ENCODE results near the gene RAD51AP1.
A peak's percentile ranks its signal among the peaks of the same experiment; 100 is the strongest.

RAD51AP1 gene

DNA sequence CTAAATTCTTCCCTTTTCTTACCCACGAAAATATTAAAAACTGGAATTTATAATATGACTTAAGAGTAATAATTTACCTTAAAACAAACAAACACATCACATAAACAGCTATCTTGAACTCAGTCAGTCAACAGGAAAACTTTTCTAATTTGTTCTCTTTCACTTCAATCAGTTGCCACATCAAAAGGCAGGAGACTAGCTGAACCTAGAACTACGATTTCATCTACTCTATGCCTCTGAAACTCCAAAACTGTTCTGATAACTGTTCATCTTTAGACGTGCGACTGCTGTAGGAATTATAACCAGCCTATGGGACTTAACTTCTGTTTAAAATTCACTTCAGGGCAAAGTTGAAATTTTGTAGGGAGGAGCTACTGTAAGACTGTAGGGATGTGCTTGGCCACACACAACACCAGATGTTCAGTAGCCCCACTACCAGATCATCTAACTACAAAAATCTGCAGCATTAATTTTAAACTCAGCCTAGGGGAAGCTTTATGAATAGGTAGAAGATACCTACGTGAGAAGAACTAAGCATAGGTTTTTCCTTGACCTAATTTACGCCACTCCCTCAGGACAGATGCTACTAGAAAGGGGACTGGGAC is 7.6 kb upstream of the RAD51AP1 start:
- DNase-seq (ENCODE audit: low read depth) = no peak
- H3K4me3 ChIP-seq (ENCODE audit: low read depth, low read length) = no peak overlapping the region
- TF ChIP-seq, protein P1, sequence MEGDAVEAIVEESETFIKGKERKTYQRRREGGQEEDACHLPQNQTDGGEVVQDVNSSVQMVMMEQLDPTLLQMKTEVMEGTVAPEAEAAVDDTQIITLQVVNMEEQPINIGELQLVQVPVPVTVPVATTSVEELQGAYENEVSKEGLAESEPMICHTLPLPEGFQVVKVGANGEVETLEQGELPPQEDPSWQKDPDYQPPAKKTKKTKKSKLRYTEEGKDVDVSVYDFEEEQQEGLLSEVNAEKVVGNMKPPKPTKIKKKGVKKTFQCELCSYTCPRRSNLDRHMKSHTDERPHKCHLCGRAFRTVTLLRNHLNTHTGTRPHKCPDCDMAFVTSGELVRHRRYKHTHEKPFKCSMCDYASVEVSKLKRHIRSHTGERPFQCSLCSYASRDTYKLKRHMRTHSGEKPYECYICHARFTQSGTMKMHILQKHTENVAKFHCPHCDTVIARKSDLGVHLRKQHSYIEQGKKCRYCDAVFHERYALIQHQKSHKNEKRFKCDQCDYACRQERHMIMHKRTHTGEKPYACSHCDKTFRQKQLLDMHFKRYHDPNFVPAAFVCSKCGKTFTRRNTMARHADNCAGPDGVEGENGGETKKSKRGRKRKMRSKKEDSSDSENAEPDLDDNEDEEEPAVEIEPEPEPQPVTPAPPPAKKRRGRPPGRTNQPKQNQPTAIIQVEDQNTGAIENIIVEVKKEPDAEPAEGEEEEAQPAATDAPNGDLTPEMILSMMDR (IDR thresholded peaks at IDR 0.05; ENCODE audit: control insufficient read depth, extremely low read depth, insufficient read depth) = no peak

DNA sequence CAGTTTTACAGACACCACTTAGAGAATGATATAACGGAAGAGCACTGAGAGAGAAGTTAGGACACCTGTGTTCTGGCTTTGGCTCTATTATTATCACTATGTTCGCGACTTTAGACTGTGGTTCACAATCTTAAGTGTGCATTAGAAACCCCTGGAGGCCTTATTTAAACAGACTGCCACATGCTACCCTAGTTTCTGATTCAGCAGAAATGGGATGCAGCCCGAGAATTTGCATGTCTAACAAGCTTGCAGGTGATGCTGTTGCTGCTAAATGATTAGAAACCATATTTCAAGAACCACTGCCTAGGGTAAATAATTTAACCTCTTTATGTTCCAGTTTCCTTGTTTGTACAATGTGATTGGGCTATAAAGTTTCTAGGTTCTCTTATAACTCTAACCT is 3.6 kb upstream of the RAD51AP1 start:
- DNase-seq (ENCODE audit: low read depth) = no peak
- TF ChIP-seq, protein P1 (IDR thresholded peaks at IDR 0.05; ENCODE audit: control insufficient read depth, extremely low read depth, insufficient read depth) = no peak
- H3K4me3 ChIP-seq (ENCODE audit: low read depth, low read length) = no peak overlapping the region

DNA sequence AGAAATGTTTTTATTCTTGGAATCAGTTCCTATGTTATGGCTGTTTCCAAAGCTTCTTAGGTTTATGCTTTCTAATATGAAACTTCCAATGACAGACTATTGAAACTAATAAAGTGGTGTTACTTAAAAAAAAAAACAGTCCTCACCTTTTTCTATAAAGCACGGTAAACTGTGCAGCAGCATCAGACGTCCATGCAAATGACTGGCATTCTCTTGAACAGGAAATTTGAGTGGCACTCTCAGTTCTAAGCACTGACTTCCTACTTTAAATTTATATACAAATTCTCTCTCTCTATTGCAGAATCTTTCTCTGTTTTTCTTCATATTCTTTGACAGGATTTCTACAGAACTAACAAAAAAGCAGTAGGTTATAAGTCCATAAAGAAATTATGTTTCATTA is 2.8 kb upstream of the RAD51AP1 start:
- H3K4me3 ChIP-seq (ENCODE audit: low read depth, low read length) = no peak overlapping the region
- TF ChIP-seq, protein P1 (IDR thresholded peaks at IDR 0.05; ENCODE audit: control insufficient read depth, extremely low read depth, insufficient read depth) = no peak
- no peak for DNase-seq (ENCODE audit: low read depth)

DNA sequence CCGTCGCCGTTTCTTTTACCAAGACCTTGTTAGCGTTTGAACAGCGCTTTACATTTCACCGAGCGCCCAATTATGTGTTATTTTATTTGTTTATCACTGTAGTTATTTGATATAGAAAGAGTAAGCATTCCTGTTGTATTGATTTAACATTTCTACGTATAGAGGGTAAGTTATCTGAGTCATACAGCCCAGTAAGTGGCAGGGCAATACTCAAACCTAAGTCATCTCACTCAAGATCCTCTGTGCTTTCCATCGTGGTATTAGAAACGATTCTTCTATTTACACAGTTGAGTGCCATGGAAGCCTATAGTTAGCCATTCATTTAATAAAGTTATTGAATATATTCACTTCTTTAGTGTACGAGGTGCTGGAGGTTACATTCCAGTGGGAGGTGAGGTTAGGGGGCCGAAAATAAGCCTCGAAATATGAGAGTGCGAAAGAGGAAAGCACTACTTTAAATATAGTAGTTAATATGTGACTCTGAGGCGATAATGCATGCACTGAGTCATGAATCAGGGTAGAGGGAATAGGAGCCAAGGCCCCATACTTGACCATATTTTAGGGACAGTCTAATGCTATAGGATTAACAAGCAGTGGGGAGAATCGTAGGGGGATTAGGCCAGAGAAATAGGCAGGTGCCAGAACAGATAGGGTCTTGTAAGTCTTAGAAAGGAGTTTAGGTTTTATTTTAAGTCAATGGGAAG is 629 bp downstream of the RAD51AP1 start:
- TF ChIP-seq, protein P1 (IDR thresholded peaks at IDR 0.05; ENCODE audit: control insufficient read depth, extremely low read depth, insufficient read depth) = no peak
- no peak for DNase-seq (ENCODE audit: low read depth)
- peak overlapping the region; percentile 91 for H3K4me3 ChIP-seq (ENCODE audit: low read depth, low read length)

DNA sequence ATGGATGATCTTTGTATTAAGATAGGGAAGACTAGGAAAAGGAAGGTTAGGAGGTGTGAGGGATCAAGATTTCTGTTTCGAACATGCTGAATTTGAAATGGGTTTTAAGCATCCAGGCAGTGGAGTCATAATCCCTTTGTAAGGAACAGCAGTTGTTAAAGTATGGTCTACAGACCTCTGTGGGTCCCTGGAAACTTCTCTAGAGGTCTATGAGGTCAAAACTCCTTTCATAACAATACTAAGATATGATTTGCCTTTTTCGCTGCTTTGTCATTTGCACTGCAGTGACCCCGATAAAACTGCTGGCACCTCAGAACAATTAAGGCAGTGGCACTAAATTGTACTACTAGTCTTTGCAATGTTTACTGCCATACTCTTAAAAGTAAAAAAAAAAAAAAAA is 1.5 kb downstream of the RAD51AP1 start:
- H3K4me3 ChIP-seq (ENCODE audit: low read depth, low read length) = peak overlapping the region; percentile 91
- TF ChIP-seq, protein P1 (IDR thresholded peaks at IDR 0.05; ENCODE audit: control insufficient read depth, extremely low read depth, insufficient read depth) = no peak
- DNase-seq (ENCODE audit: low read depth) = no peak

DNA sequence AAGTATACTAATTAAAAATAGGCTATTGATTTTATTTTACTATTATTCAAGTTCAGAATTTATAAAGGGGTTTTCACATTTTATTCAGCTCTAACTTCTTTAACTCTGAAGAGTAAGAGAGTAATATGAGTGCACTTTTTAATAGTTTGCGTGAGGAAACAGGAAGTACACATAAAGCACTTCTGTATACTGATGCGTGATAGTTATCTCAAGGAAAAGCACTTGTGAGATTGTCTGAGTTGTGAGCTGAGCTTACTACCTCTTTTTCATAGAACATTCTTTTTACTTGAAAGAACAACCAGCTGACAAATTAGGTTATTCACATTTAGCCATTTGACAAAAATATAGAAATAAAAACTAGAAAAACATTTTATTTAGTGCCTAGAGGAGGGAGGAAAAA is 1.9 kb downstream of the RAD51AP1 start:
- H3K4me3 ChIP-seq (ENCODE audit: low read depth, low read length) = peak overlapping the region; percentile 91
- no peak for DNase-seq (ENCODE audit: low read depth)
- TF ChIP-seq, protein P1 (IDR thresholded peaks at IDR 0.05; ENCODE audit: control insufficient read depth, extremely low read depth, insufficient read depth) = no peak

DNA sequence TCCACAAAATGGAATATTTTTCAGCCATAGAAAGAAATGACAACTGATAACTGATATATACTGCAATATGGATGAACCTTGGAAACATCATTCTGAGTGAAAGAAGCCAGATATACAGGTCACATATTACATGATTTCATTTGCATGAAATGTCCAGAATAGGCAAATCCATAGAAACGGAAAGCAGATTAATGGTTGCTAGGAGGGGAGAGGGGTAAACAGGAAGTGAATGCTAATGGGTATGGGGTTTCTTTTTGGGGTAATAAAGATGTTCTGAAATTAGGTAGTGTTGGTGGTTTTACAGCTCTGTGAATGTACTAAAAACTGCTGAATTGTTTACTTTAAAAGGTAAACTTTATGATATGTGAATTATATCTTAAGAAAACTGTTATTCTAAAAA is 6.5 kb downstream of the RAD51AP1 start:
- no peak overlapping the region for H3K4me3 ChIP-seq (ENCODE audit: low read depth, low read length)
- DNase-seq (ENCODE audit: low read depth) = no peak
- TF ChIP-seq, protein P1 (IDR thresholded peaks at IDR 0.05; ENCODE audit: control insufficient read depth, extremely low read depth, insufficient read depth) = no peak

Measured in LNCaP clone FGC (cell line).